Trophoblast cell (in vitro differentiated cells and primary cell): ENCODE data around the gene SAMM50.

Source experiments
- DNase-seq, 2 donors: peaks; one replicate each; pipeline ENCODE4 v3.0.0-alpha.2; 2016
- H2AFZ ChIP-seq: 2 replicates; pipeline ENCODE4 v1.6.1; 2013; ENCODE audit warnings: low read length, moderate library complexity, mild to moderate bottlenecking; ENCODE audit not compliant: insufficient read depth, poor library complexity
- H2AK5ac ChIP-seq: 2 replicates; pipeline ENCODE4 v1.6.1; 2013; ENCODE audit warnings: mild to moderate bottlenecking, low read length
- H2BK120ac ChIP-seq: 2 replicates; pipeline ENCODE4 v1.6.1; 2013; ENCODE audit warnings: low read length, mild to moderate bottlenecking, moderate library complexity; ENCODE audit not compliant: insufficient read depth, poor library complexity
- H2BK12ac ChIP-seq: 2 replicates; pipeline ENCODE4 v1.6.1; 2013; ENCODE audit warnings: mild to moderate bottlenecking, low read length, moderate library complexity
- H2BK5ac ChIP-seq: 2 replicates; pipeline ENCODE4 v1.6.1; 2013; ENCODE audit warnings: low read length, low read depth, moderate library complexity, mild to moderate bottlenecking; ENCODE audit not compliant: poor library complexity
- H3K14ac ChIP-seq: 2 replicates; pipeline ENCODE4 v1.6.1; 2013; ENCODE audit warnings: mild to moderate bottlenecking, low read length
- H3K18ac ChIP-seq: 2 replicates; pipeline ENCODE4 v1.6.1; 2013; ENCODE audit warnings: mild to moderate bottlenecking, low read length
- H3K23ac ChIP-seq: 2 replicates; pipeline ENCODE4 v1.6.1; 2013; ENCODE audit warnings: low read length
- H3K27ac ChIP-seq: 2 replicates; pipeline ENCODE4 v1.5.1; 2013; ENCODE audit warnings: low read depth, mild to moderate bottlenecking, inconsistent platforms, low read length, moderate library complexity
- H3K27me3 ChIP-seq: 2 replicates; pipeline ENCODE4 v1.6.1; 2013; ENCODE audit warnings: inconsistent platforms, mild to moderate bottlenecking, low read length, moderate library complexity; ENCODE audit not compliant: insufficient read depth
- H3K36me3 ChIP-seq, 2 experiments: 1 replicate in 1 of 2; 2 replicates in 1 of 2; pipeline ENCODE4 v1.6.1; 2013; ENCODE audit warnings: low read length in 2 of 2, mild to moderate bottlenecking in 2 of 2, moderate library complexity in 1 of 2; ENCODE audit not compliant: insufficient read depth in 2 of 2, control insufficient read depth in 1 of 2
- H3K4ac ChIP-seq: 2 replicates; pipeline ENCODE4 v1.6.1; 2013; ENCODE audit warnings: low read depth, mild to moderate bottlenecking, low read length, moderate library complexity
- H3K4me1 ChIP-seq, 2 experiments: 1 replicate in 1 of 2; 2 replicates in 1 of 2; pipeline ENCODE4 v1.6.1; 2013; ENCODE audit warnings: low read length in 2 of 2, mild to moderate bottlenecking in 2 of 2, moderate library complexity in 1 of 2; ENCODE audit not compliant: insufficient read depth in 2 of 2, control insufficient read depth in 1 of 2
- H3K4me2 ChIP-seq: 2 replicates; pipeline ENCODE4 v1.6.1; 2013; ENCODE audit warnings: inconsistent platforms, mild to moderate bottlenecking, low read length, moderate library complexity
- H3K4me3 ChIP-seq: 2 replicates; pipeline ENCODE4 v1.5.1; 2013; ENCODE audit warnings: mild to moderate bottlenecking, low read depth, low read length, inconsistent platforms
- H3K79me1 ChIP-seq: one replicate; pipeline ENCODE4 v1.6.1; 2013; ENCODE audit warnings: low read length
- H3K79me2 ChIP-seq: 2 replicates; pipeline ENCODE4 v1.6.1; 2013; ENCODE audit warnings: low read length, mild to moderate bottlenecking; ENCODE audit not compliant: control insufficient read depth, insufficient read depth, poor library complexity
- H3K9ac ChIP-seq: 2 replicates; pipeline ENCODE4 v1.6.1; 2013; ENCODE audit warnings: mild to moderate bottlenecking, low read length
- H3K9me3 ChIP-seq: 2 replicates; pipeline ENCODE4 v1.6.1; 2013; ENCODE audit warnings: low read depth, mild to moderate bottlenecking, control low read depth, inconsistent platforms, low read length; ENCODE audit not compliant: insufficient read depth
- H4K12ac ChIP-seq: 2 replicates; pipeline ENCODE4 v1.6.1; 2013; ENCODE audit warnings: low read depth, mild to moderate bottlenecking, low read length, moderate library complexity
- H4K8ac ChIP-seq: 2 replicates; pipeline ENCODE4 v1.6.1; 2013; ENCODE audit warnings: low read depth, mild to moderate bottlenecking, low read length, moderate library complexity
- H4K91ac ChIP-seq: one replicate; pipeline ENCODE4 v1.6.1; 2013; ENCODE audit warnings: low read depth, mild to moderate bottlenecking, low read length, moderate library complexity
- WGBS: extraction: QIAGEN DNeasy Blood & Tissue Kit; methylation state at CpG from one replicate; pipeline ENCODE4 v1.1.7; 2013; ENCODE audit warnings: missing lambda C conversion rate; ENCODE audit not compliant: insufficient read length, insufficient coverage; ENCODE audit errors: extremely low coverage; 5-methylcytosine and 5-hydroxymethylcytosine counted together

Gene SAMM50

DNA sequence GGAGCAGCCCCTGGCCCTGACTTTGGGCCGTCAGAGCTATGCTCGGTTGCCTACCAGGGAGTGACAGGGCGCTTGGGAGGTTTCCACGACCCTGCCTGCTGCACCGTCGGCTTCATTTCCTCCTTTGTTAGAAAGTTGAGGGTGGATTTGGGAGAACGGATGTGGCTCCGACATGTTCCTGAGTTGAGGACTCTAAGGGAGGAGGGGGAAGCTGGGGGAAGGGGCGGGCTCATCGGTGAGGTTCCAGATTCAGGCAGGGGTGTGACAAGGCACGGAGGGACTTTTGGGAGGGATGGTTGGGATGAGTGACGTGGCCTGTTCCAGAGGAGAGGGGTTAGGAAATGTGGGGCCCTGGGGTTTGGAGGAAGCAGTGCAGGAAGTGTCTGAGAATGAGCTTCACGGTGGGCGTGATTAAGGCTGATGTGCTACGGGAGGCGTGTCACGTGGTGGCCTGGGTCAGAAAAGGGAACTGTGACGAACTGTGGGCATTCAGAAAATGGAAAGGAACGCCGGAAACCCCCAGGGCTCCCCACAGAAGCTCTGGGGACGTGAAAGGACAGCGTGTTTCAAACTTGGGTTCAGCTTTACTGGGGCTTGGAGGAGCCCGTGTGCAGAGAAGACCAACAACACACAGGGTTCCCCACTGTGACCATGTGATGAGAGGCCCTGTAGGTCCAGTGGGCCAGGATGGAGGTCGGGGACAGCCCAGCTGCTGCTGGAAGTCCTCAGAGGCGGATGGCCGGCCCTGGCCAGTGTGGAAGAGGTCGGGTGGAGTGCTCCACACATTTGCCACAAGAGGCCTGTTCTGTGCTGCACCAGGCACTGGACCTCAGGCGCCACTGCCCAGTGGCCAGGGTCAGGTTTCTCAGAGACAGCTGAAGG lies 71.6 kb downstream of the SAMM50 start:
- Histone ChIP-seq H2BK5ac (no peak overlapping the region), H3K79me2 (no peaks in the 10 kb centered on the region), H3K36me3 (no peaks in the 10 kb centered on the region), H4K12ac (no peak overlapping the region), H3K9me3 (peaks cover 2% of the 10 kb centered on the region), H2AK5ac (no peak overlapping the region), H4K91ac (no peak overlapping the region), H3K4ac (no peak overlapping the region), H3K4me1 (peaks cover 4 to 5% of the 10 kb centered on the region in 2 experiments), H3K18ac (no peak overlapping the region), H3K9ac (no peak overlapping the region), H2BK12ac (no peak overlapping the region), H3K4me2 (no peak overlapping the region), H2BK120ac (no peak overlapping the region), H3K79me1 (no peaks in the 10 kb centered on the region), H3K27ac (no peak overlapping the region), H3K27me3 (peaks cover 3% of the 10 kb centered on the region), H3K14ac (no peak overlapping the region), H4K8ac (no peak overlapping the region), H3K4me3 (no peak overlapping the region), H2AFZ (no peak overlapping the region), H3K23ac (no peak overlapping the region)
- WGBS = no CpG with 5 or more reads among the region's 28 CpGs
- peak; percentile 52 to 53 for DNase-seq

DNA sequence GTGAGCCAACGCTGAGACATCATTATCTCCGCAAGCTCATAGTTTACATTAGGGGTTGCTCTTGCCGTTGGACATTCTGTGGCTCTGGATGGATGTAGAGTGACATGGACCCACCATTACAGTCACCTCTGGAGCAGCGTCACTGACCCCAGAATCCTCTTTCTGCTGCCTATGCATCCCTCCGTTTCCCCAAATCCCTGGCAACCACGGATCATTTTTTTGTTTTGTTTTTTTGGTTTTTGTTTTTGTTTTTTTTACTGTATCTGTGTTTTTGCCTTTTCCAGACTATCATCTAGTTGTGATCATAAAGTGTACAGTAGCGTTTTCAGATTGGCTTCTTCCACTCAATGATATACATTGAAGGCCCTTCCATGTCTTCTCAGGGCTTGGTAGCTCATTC lies 72.8 kb downstream of the SAMM50 start:
- Histone ChIP-seq H2BK120ac (no peak overlapping the region), H3K36me3 (no peaks in the 10 kb centered on the region), H3K23ac (no peak overlapping the region), H4K12ac (no peak overlapping the region), H3K4ac (no peak overlapping the region), H3K18ac (no peak overlapping the region), H3K27ac (no peak overlapping the region), H3K9ac (no peak overlapping the region), H3K79me1 (no peaks in the 10 kb centered on the region), H3K9me3 (no peaks in the 10 kb centered on the region), H3K79me2 (no peaks in the 10 kb centered on the region), H3K4me2 (no peak overlapping the region), H3K4me3 (no peak overlapping the region), H2AK5ac (no peak overlapping the region), H3K4me1 (peaks cover 4 to 5% of the 10 kb centered on the region in 2 experiments), H3K27me3 (peaks cover 3% of the 10 kb centered on the region), H2BK12ac (no peak overlapping the region), H2BK5ac (no peak overlapping the region), H2AFZ (no peak overlapping the region), H3K14ac (no peak overlapping the region), H4K8ac (no peak overlapping the region), H4K91ac (no peak overlapping the region)
- no CpG with 5 or more reads among the region's 7 CpGs for WGBS
- DNase-seq = no peak

DNA sequence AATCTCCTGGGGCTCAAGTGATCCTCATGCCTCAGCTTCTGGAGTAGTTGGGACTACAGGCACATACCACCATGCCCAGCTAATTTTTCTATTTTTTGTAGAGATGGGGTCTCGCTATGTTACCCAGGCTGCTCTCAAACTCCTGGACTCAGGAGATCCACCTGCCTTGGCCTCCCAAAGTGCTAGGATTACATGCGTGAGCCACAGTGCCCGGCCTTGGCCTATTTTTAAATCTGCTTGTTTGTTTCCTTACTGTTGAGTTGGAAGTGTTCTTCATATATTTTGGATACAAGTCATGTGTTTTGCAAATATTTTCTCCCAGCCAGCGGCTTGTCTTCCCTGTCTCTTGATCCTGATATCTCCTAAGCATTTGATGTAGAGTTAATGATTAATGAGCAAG lies 73.8 kb downstream of the SAMM50 start:
- H4K91ac ChIP-seq = no peak overlapping the region
- H2BK120ac ChIP-seq = no peak overlapping the region
- DNase-seq = no peak
- no peaks in the 10 kb centered on the region for H3K27me3 ChIP-seq
- no peak overlapping the region for H3K4ac ChIP-seq
- H3K27ac ChIP-seq = no peak overlapping the region
- H2BK12ac ChIP-seq = no peak overlapping the region
- no peaks in the 10 kb centered on the region for H3K9me3 ChIP-seq
- H3K23ac ChIP-seq = no peak overlapping the region
- no peak overlapping the region for H2BK5ac ChIP-seq
- no peak overlapping the region for H3K18ac ChIP-seq
- H3K4me1 ChIP-seq = peaks cover 0 to 2% of the 10 kb centered on the region in 2 experiments
- no peak overlapping the region for H2AK5ac ChIP-seq
- H3K79me2 ChIP-seq = no peaks in the 10 kb centered on the region
- H4K12ac ChIP-seq = no peak overlapping the region
- no CpG with 5 or more reads among the region's 4 CpGs for WGBS
- no peak overlapping the region for H3K4me2 ChIP-seq
- no peak overlapping the region for H3K14ac ChIP-seq
- H3K9ac ChIP-seq = no peak overlapping the region
- no peaks in the 10 kb centered on the region for H3K79me1 ChIP-seq
- no peak overlapping the region for H3K4me3 ChIP-seq
- no peaks in the 10 kb centered on the region for H3K36me3 ChIP-seq
- H2AFZ ChIP-seq = no peak overlapping the region
- H4K8ac ChIP-seq = no peak overlapping the region

DNA sequence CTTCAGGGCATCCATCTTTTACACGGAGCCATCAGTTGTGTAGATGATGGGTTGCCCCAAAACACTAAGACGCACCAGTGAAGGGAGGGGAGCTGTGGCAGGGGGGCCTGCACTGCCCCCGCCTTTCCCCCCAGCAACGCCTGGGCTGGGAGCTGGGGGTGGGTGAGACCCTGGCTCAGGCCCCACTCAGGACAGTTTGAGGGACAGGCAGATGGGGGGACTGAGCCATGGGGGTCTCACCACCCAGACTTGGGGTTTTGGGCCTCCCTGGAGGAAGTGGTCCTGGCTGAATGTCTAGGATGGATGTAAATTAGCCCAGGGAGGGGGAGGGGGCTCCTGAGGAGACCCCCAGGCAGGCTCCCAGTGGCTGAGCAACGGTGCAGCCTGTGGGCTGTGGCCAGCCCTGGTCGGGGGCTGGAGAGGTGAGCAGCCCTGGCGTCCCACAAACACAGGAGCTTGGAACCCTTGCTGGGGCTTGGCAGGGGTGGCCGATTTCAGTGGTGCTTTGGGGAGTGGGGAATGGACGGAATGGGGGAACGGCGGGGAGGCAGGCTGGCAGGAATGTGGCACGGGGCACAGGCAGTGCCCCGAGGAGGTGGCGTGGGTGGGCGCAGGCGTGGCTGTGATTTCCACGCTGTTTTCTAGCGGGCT lies 74.9 kb downstream of the SAMM50 start:
- Histone ChIP-seq H2AFZ (no peak overlapping the region), H3K36me3 (no peaks in the 10 kb centered on the region), H3K27me3 (no peaks in the 10 kb centered on the region), H3K79me1 (no peaks in the 10 kb centered on the region), H2BK120ac (no peak overlapping the region), H3K4me1 (peaks cover 0 to 2% of the 10 kb centered on the region in 2 experiments), H3K4me2 (no peak overlapping the region), H3K4me3 (peak overlapping the region; percentile 42), H4K8ac (no peak overlapping the region), H3K9me3 (no peaks in the 10 kb centered on the region), H2BK5ac (no peak overlapping the region), H3K14ac (no peak overlapping the region), H3K9ac (no peak overlapping the region), H2BK12ac (no peak overlapping the region), H4K91ac (no peak overlapping the region), H3K18ac (no peak overlapping the region), H2AK5ac (no peak overlapping the region), H3K23ac (no peak overlapping the region), H3K79me2 (no peaks in the 10 kb centered on the region), H3K4ac (no peak overlapping the region), H3K27ac (no peak overlapping the region), H4K12ac (no peak overlapping the region)
- no peak for DNase-seq
- WGBS = no CpG with 5 or more reads among the region's 18 CpGs
